GM21737 (cell line): Measurements from ENCODE around the gene GSTA2.
"Not testable (repeated sequence)": the region's sequence is repeated elsewhere in the genome, so short reads cannot be mapped to it uniquely, and the experiment has no call there.

Experiments
- ATAC-seq: cut with Tn5 transposase; IDR thresholded peaks from one replicate; pipeline ENCODE4 v1.9.1; 2021; ENCODE audit warnings: mild to moderate bottlenecking, moderate library complexity; ENCODE audit not compliant: unreplicated experiment

The GSTA2 gene

DNA sequence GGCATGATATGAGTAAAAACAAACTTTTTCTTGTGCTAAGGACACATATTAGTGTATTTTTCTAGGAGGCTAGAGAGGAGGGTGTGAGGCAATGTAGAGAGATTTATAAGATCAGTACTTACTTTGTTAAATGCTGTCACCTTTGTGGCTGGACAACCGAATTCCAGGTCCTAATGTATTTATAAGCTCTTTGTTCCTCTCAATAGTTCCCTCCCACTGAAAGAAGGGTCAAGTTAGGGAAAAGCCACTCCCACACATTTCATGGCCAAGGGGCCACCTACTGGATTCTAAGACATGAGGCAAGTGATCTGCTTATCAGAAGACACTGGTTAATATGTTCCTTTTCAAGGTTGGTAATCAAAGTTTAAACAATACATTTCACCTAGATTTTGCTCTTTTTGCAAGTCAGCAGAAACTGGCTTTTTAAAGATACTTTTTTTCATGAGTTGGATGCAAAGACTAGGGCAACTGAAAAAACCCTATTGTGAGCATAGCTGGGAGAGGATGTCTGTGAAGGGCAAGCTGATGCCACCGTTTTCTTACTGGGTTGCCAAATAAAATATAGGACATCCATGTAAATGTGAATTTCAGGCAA lies at the start of gene GSTA2:
GSTA2 (minus strand) TSS at position 154 of the 595 bp plus-strand sequence. CDS start 5,528 bp downstream, outside the sequence.
- not testable (repeated sequence) for ATAC-seq

GRCh38 chr6:52809777-52810176 lies 46.5 kb upstream of the GSTA2 start:
- not testable (repeated sequence) for ATAC-seq

DNA sequence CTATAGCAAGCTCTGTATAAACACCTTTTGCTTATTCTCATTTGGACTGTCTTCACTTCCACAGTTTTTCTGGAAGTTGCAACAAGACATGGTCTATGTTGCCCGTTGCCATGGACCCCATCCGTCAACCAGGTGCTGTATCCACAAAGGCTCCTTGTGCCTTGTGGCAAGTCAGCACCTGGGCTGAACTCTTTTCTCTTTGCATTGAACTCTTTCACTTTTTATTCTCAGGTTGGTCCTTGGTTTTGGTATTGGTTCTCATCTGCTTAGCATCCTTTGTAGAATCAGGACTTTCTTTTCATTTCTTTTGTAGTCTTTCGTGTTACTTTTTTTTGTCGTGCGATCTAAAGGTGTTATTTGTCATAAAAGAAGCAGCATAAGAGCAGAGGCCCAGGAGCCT lies 45.4 kb upstream of the GSTA2 start:
- ATAC-seq, result no peak

DNA sequence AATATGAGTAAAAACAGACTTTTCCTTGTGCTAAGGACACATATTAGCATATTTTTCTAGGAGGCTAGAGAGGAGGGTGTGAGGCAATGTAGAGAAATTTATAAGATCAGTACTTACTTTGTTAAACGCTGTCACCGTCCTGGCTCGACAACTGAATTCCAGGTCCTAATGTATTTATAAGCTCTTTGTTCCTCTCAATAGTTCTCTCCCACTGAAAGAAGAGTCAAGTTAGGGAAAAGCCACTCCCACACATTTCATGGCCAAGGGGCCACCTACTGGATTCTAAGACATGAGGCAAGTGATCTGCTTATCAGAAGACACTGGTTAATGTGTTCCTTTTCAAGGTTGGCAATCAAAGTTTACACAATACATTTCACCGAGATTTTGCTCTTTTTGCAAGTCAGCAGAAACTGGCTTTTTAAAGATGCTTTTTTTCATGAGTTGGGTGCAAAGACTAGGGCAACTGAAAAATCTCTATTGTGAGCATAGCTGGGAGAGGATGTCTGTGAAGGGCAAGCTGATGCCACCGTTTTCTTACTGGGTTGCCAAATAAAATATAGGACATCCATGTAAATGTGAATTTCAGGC lies 40.5 kb upstream of the GSTA2 start, which contains the start of gene GSTA1:
GSTA1 (minus strand) TSS at position 149 of the 588 bp plus-strand sequence. CDS start 4,549 bp downstream, outside the sequence.
- ATAC-seq, result not testable (repeated sequence)

DNA sequence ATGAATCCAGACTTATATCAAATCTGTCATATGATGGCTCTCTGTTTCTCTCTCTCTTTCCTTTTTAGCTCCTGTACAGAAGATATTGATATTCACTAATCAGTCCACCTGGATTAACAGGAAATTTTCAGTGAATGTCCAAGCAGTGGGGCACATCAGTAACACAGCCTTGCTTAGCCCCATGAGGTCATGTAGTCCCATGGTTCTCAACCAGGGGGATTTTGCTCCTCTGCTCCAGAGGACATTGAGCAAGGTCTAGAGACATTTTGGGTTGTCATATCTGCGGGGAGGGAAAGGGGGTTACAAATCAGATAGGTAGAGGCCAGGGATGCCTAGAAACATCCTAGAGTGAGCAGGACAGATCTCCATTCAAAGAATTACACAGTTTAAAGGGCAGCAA lies 39.5 kb upstream of the GSTA2 start:
- no peak for ATAC-seq

DNA sequence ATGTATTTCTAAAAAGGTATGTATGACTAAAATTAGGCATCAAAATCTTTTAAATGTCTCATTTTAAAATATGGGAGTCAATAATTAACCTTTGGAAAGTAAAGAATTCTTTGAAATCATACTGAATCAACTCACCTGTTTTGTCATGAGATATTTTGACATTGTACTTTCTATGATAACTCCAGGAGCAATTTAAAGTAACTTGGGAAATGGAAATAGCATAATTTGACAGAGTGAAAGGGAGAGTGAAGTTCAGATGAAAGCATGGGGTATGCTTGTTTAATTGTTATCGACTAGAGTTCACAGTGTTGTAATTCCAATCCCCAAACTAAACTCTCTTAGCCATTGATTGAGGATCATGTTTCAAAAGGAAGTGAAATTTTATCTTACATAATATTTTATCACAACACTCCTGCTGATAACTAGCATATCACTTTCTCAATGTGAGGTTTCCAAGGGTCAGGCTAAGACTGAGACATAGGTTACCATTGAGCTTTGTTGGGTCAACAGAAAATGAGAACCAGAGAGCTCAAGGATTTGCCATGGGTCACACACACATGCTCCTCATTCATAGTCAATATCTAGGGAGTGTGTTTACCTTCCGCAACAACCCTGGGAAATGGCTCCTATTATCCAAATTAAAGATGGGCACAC lies 38.0 kb upstream of the GSTA2 start:
- no peak for ATAC-seq

DNA sequence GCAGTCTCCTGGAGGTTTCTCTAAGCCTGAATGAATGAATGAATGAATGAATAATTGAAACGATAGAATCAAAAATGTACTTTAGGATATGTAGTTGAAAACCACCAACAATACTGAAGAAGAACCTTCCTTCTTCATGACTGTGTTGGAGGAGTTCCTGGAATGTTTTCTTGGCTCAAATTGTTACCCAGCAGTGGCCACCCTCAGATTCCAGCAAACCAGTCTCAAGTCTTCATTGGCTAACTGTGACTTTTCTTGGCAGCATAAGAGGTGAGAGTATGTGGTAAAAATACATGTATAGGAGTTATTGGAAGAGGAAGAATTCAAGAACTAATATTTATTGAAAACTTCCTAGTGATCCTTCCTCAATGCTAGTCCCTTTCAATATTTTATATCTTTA lies 36.0 kb upstream of the GSTA2 start:
- ATAC-seq, result not testable (repeated sequence)

DNA sequence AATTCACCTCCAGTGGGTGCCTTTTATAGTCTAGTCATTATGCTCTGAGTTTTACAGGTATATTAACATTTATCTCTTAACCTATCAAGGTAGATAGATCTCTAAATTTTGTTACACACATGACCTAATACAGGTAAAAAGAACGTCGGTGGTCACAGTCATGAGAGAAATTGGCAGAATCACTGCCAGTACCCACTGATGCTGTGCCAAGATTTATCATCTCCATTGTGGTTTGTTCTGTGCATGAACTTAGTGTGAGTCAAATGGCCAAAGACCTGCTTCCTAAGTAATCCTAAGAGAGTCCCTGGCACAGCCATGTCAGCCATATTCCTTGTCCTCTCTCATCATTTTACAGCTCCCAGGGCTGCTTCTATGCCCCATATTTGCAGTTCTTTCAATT lies 31.1 kb upstream of the GSTA2 start:
- ATAC-seq, result not testable (repeated sequence)

- no peak for ATAC-seq
Observed at GRCh38 chr6:52790861-52791260, 27.6 kb upstream of the GSTA2 start.

DNA sequence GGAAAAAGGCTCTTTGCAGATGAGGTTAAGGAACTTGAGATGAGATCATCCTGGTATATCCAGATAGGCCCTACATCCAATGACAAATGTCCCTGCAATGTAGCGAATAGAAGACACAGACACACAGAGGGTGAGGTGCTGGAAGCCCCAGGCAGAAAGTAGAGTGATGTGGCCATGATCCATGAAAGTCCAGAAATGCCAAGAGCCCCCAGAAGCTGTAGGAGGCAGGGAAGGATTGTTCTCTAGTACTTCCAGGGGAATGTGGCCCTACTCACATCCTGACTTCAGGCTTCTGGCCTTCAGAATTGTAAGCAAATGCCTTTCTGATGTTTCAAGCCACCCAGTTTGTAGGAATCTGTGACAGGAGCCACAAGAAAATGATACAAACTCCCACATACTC lies 26.4 kb upstream of the GSTA2 start:
- ATAC-seq, result not testable (repeated sequence)

- ATAC-seq, result no peak
Observed at GRCh38 chr6:52788478-52788877, 25.2 kb upstream of the GSTA2 start.

GRCh38 chr6:52787917-52788316 lies 24.6 kb upstream of the GSTA2 start:
- ATAC-seq, result no peak

- no peak for ATAC-seq
Observed at GRCh38 chr6:52786249-52786956, 23.1 kb upstream of the GSTA2 start.

DNA sequence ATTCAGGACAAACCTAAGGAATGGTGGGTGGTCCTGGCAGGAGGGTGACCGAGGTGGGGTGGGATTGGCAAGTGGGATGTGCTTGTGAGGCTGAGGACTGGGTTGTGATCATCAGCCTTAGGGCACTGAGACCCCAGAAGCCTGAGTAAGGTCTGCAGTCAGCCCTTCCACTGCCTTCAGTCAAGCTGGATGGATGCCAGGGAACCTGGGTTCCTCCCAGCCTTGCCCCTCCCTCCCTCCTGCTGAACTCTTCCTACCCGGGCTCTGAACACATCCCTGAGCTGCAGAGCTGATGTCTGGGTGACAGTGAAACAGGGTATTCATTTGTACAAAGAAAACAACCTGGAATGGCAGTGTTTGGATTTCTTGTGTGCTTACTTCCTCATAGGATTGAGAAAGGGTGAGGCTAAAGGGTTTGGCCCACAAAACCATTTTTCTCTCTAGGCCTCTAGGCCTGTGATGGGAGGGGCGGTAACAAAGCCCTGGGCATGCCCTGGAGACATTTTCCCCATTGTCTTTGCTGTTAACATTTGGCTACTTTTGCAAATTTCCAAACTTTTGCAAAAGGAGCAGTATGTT lies 19.5 kb upstream of the GSTA2 start:
- not testable (repeated sequence) for ATAC-seq

DNA sequence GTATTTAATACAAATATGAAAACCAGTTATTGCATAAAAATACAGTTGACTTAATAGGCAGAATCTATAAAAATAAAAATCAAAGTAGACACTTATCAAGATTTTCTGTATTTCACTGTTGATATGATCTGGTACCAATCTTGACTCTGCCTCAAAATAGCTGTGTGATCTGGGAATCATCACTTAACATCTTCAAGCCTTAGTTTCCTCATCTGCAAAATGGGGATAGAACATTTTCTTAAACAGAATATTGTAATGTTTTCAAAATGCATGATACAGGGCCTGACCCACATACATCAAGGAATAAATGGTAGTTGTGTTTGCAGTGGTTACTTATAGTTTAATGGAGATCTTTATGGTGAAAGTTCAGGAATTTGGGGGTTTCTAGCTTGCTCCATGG lies 18.9 kb upstream of the GSTA2 start:
- ATAC-seq, result not testable (repeated sequence)

GRCh38 chr6:52779237-52779636 lies 16.0 kb upstream of the GSTA2 start:
- no peak for ATAC-seq

DNA sequence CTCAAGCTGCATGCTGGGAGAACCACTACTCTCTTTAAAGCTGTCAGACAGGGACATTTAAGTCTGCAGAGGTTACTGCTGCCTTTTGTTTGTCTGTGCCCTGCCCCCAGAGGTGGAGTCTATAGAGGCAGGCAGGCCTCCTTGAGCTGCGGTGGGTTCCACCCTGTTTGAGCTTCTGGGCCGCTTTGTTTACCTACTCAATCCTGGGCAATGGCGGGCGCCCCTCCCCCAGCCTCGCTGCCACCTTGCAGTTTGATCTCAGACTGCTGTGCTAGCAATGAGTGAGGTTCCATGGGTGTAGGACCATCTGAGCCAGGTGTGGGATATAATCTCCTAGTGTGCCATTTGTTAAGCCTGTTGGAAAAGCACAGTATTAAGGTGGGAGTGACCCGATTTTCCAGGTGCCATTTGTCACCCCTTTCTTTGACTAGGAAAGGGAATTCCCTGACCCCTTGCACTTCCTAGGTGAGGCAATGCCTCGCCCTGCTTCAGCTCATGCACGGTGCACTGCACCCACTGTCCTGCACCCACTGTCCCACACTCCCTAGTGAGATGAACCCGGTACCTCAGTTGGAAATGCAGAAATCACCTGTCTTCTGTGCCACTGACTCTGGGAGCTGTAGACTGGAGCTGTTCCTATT lies 13.6 kb upstream of the GSTA2 start:
- ATAC-seq, result not testable (repeated sequence)

- ATAC-seq, result not testable (repeated sequence)
Observed at GRCh38 chr6:52769399-52769798, 6.1 kb upstream of the GSTA2 start.

GRCh38 chr6:52767658-52768057 lies 4.4 kb upstream of the GSTA2 start:
- ATAC-seq, result not testable (repeated sequence)

- ATAC-seq, result not testable (repeated sequence)
Observed at GRCh38 chr6:52761673-52762491, 1.4 kb downstream of the GSTA2 start.
